Measurements from ENCODE around the gene CA12.

DNA sequence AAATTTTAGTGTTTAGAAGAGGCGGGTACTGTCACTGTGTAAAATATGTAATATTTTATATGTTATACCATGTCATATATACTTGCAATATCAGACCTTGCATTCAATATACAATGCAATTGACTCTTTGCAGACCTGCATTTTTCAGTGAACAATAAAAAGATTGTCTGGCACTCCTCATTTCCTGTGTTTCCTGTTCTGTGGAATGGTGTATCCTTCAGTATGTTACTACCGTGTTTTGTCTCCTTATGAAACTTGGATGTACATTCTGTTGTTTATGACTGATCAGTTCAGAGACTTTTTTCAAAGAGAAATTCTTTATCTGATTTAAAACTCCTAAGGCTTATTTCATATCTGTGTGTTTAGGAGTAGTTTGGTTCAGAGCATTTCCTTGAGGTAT is 72.7 kb downstream of the CA12 start:
- TF ChIP-seq, protein P1, sequence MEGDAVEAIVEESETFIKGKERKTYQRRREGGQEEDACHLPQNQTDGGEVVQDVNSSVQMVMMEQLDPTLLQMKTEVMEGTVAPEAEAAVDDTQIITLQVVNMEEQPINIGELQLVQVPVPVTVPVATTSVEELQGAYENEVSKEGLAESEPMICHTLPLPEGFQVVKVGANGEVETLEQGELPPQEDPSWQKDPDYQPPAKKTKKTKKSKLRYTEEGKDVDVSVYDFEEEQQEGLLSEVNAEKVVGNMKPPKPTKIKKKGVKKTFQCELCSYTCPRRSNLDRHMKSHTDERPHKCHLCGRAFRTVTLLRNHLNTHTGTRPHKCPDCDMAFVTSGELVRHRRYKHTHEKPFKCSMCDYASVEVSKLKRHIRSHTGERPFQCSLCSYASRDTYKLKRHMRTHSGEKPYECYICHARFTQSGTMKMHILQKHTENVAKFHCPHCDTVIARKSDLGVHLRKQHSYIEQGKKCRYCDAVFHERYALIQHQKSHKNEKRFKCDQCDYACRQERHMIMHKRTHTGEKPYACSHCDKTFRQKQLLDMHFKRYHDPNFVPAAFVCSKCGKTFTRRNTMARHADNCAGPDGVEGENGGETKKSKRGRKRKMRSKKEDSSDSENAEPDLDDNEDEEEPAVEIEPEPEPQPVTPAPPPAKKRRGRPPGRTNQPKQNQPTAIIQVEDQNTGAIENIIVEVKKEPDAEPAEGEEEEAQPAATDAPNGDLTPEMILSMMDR (IDR thresholded peaks at IDR 0.05): no peak
- TF ChIP-seq POLR2A (IDR thresholded peaks at IDR 0.05): no peak

Data from esophagus squamous epithelium (tissue), 4 donors.